Measurements from ENCODE around the gene PATJ. TPM values are rescaled to one million over a fixed set of nuclear protein-coding genes. Genes with fewer than 3 reads are reported as not detected.
"Not testable (repeated sequence)": the region's sequence is repeated elsewhere in the genome, so short reads cannot be mapped to it uniquely, and the experiment has no call there.

PATJ gene
- total and polyA plus RNA-seq, 3 donors from 2014 or later: 12.9 to 44.5 (median 21.6) TPM

- WGBS, 2 donors: 93 to 94% methylated on average over 3 of the region's 3 CpGs
- Histone ChIP-seq H3K9me3 (no peaks in the 10 kb centered on the region), H3K4me1 (no peaks in the 10 kb centered on the region), H3K36me3 (ENCODE audit: low read depth, missing control alignments) (no peaks in the 10 kb centered on the region), H3K4me3 (no peak overlapping the region), H3K27me3 (no peaks in the 10 kb centered on the region), H3K27ac (no peak overlapping the region)
- DNase-seq: no peak
- TF ChIP-seq POLR2A (IDR thresholded peaks at IDR 0.05) (no peak), CTCF (IDR thresholded peaks at IDR 0.05) (no peak)
- intact Hi-C loops (cut with DNase I; ENCODE audit: low total_unique reads): no loop called here
Observed at GRCh38 chr1:61962631-61963030, 220.4 kb downstream of the PATJ start.

- intact Hi-C loops (cut with DNase I; ENCODE audit: low total_unique reads); H3K4me3 ChIP-seq; H3K27ac ChIP-seq; H3K9me3 ChIP-seq; DNase-seq; H3K36me3 ChIP-seq (ENCODE audit: low read depth, missing control alignments); H3K27me3 ChIP-seq; H3K4me1 ChIP-seq: not testable (repeated sequence)
- WGBS, 2 donors: 82 to 92% methylated on average over 9 of the region's 9 CpGs
Observed at GRCh38 chr1:61966450-61967225, 224.4 kb downstream of the PATJ start.

GRCh38 chr1:61967750-61968149 lies 225.5 kb downstream of the PATJ start:
- Histone ChIP-seq H3K27me3 (no peaks in the 10 kb centered on the region), H3K36me3 (ENCODE audit: low read depth, missing control alignments) (no peaks in the 10 kb centered on the region), H3K4me1 (no peaks in the 10 kb centered on the region), H3K4me3 (no peak overlapping the region), H3K9me3 (no peaks in the 10 kb centered on the region), H3K27ac (no peak overlapping the region)
- TF ChIP-seq CTCF (IDR thresholded peaks at IDR 0.05): no peak
- no peak for TF ChIP-seq POLR2A (IDR thresholded peaks at IDR 0.05)
- intact Hi-C loops (cut with DNase I; ENCODE audit: low total_unique reads): no loop called here
- DNase-seq: no peak
- WGBS, 2 donors: 43 to 55% methylated on average over 3 of the region's 3 CpGs

GRCh38 chr1:61968869-61969268 lies 226.6 kb downstream of the PATJ start:
- Histone ChIP-seq H3K27me3 (no peaks in the 10 kb centered on the region), H3K27ac (no peak overlapping the region), H3K4me1 (no peaks in the 10 kb centered on the region), H3K9me3 (no peaks in the 10 kb centered on the region), H3K4me3 (no peak overlapping the region), H3K36me3 (ENCODE audit: low read depth, missing control alignments) (no peaks in the 10 kb centered on the region)
- intact Hi-C loops (cut with DNase I; ENCODE audit: low total_unique reads): no loop called here
- 95 to 98% methylated on average over 1 of the region's 1 CpG for WGBS, 2 donors
- TF ChIP-seq CTCF (IDR thresholded peaks at IDR 0.05): no peak
- TF ChIP-seq POLR2A (IDR thresholded peaks at IDR 0.05): no peak
- DNase-seq: no peak

- no peaks in the 10 kb centered on the region for H3K36me3 ChIP-seq (ENCODE audit: low read depth, missing control alignments)
- no peak for DNase-seq
- TF ChIP-seq POLR2A (IDR thresholded peaks at IDR 0.05): no peak
- TF ChIP-seq CTCF (IDR thresholded peaks at IDR 0.05): no peak
- 91 to 92% methylated on average over 8 of the region's 8 CpGs for WGBS, 2 donors
- H3K4me1 ChIP-seq: no peaks in the 10 kb centered on the region
- no peaks in the 10 kb centered on the region for H3K27me3 ChIP-seq
- no peak overlapping the region for H3K4me3 ChIP-seq
- intact Hi-C loops (cut with DNase I; ENCODE audit: low total_unique reads): no loop called here
- no peaks in the 10 kb centered on the region for H3K9me3 ChIP-seq
- H3K27ac ChIP-seq: no peak overlapping the region
Observed at GRCh38 chr1:61973100-61973837, 231.0 kb downstream of the PATJ start.

All from testis (tissue), 3 donors.